ENCODE results near the gene HMX2.

DNA sequence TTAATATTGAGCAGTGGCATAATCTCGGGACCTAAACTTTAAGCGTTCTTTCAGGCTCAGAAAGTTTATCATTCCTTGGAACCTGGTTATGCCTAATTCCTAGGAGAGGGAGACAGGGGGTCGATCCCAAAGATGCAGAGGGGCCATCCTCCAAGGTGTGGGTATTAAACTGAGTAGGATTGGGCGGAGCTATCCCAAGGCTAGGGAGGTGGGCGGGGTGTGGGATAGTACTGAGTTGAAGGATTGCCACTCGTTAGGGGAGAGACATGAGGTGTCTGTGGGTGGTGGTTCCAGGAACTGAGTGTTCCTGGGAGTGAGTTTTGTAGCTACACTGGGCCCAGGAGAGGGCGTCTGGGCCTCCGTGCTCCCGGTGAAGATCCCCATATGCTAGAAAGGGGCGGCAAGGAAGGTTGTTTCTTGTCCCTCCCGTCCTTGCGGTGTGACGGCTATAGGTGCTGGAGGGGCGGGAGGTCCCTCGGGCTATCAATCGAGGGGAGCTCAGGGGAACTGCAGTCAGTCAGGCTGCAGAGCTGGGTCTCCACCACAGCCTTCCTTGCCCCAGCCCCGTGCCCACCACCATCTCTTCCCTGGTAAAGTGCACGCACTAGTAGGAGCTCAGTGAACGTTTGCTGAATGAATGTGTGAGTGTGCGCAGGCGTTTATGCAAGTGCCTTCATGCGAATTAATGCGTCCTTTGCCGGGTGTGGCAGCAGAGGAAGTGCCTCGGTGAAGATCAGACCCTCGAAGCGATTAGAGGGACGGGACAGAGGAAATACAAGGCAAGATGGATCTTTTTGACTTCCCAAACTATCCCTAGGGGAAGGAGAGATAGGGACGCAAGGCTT is 3.0 kb upstream of the HMX2 start:
- TF ChIP-seq KAT8 (CRISPR knock-in tag; IDR thresholded peaks at IDR 0.05) (no peak), ZMAT3 (CRISPR knock-in tag; conservative IDR thresholded peaks at IDR 0.05) (no peak)
- TF ChIP-seq, protein P1, sequence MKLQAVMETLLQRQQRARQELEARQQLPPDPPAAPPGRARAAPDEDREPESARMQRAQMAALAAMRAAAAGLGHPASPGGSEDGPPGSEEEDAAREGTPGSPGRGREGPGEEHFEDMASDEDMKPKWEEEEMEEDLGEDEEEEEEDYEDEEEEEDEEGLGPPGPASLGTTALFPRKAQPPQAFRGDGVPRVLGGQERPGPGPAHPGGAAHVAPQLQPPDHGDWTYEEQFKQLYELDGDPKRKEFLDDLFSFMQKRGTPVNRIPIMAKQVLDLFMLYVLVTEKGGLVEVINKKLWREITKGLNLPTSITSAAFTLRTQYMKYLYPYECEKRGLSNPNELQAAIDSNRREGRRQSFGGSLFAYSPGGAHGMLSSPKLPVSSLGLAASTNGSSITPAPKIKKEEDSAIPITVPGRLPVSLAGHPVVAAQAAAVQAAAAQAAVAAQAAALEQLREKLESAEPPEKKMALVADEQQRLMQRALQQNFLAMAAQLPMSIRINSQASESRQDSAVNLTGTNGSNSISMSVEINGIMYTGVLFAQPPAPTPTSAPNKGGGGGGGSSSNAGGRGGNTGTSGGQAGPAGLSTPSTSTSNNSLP (IDR thresholded peaks at IDR 0.05; ENCODE audit: low read depth, low read length) = no peak

All from HepG2 (cell line).